ENCODE results near the gene UGT2A2.
"Not testable (repeated sequence)": the region's sequence is repeated elsewhere in the genome, so short reads cannot be mapped to it uniquely, and the experiment has no call there.

DNA sequence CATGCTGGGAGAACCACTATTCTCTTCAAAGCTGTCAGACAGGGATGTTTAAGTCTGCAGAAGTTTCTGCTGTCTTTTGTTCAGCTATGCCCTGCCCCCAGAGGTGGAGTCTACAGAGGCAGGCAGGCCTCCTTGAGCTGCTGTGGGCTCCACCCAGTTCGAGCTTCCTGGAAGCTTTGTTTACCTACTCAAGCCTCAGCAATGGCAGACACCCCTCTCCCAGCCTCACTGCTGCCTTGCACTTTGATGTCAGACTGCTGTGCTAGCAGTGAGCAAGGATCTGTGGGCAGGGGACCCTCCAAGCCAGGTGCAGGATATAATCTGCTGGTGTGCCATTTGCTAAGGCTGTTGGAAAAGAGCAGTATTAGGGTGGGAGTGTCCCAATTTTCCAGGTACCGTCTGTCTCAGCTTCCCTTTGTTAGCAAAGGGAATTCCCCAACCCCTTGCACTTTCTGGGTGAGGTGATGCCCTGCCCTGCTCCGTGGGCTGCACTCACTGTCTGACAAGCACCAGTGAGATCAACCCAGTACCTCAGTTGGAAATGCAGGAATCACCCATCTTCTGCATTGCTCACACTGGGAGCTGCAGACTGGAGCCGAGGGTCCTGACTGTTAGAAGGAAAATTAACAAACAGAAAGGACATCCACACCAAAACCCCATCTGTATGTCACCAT is 21.8 kb upstream of the UGT2A2 start:
- not testable (repeated sequence) for TF ChIP-seq TAF1 (IDR thresholded peaks at IDR 0.05; ENCODE audit: low read depth, low read length); POLR2A (IDR thresholded peaks at IDR 0.05; ENCODE audit: low read depth, low read length); POLR2AphosphoS5 (IDR thresholded peaks at IDR 0.05; ENCODE audit: low read depth, low read length); POU2F2 (IDR thresholded peaks at IDR 0.05; ENCODE audit: low read depth, low read length); PAX5 (IDR thresholded peaks at IDR 0.05; ENCODE audit: insufficient read depth, low read length, severe bottlenecking)
